Eye (tissue), 1 donor: ENCODE data around the gene NUDT13.
"Not testable (repeated sequence)": the region's sequence is repeated elsewhere in the genome, so short reads cannot be mapped to it uniquely, and the experiment has no call there.

ENCODE experiments used
- DNase-seq: peaks from one replicate; pipeline ENCODE4 v3.0.0-alpha.2; 2015

Gene NUDT13

DNA sequence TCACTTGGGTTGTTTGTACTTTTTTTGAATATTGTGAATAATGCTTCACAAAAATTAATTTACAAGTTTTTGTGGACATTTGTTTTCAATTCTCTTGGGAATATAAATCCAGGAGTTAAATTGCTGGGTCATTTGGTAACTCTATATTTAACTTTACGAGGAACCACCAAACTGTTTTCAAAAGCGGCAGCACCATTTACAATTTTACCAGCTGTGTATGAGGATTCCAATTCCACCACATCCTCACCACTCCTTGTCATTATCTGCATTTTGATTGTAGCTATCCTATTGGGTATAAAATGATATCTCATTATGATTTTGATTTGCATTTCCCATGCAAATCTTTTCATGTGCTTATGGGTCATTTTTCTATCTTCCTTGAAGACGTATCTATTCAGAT is 4.0 kb upstream of the NUDT13 start:
- DNase-seq: no peak

DNA sequence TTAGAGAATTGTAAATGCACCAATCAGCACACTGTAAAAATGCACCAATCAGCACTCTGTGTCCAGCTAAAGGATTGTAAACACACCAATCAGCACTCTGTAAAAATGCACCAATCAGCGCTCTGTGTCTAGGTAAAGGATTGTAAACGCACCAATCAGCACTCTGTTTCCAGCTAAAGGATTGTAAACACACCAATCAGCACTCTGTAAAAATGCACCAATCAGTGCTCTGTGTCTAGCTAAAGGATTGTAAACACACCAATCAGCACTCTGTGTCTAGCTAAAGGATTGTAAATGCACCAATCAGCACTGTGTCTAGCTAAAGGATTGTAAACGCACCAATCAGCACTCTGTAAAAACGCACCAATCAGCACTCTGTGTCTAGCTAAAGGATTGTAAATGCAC is 1.0 kb upstream of the NUDT13 start:
- DNase-seq: not testable (repeated sequence)

DNA sequence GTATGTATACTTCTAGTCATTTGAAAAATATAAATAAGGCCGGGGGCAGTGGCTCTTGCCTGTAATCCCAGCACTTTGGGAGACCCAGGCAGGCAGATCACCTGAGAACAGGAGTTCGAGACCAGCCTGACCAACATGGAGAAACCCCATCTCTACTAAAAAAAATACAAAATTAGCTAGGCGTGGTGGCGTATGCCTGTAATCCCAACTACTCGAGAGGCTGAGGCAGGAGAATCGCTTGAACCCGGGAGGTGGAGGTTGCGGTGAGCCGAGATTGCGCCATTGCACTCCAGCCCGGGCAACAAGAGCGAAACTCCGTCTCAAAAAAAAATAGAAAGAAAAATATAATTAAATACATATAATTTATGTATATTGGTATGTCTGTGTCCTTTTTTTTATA is 1.8 kb downstream of the NUDT13 start:
- DNase-seq: not testable (repeated sequence)

DNA sequence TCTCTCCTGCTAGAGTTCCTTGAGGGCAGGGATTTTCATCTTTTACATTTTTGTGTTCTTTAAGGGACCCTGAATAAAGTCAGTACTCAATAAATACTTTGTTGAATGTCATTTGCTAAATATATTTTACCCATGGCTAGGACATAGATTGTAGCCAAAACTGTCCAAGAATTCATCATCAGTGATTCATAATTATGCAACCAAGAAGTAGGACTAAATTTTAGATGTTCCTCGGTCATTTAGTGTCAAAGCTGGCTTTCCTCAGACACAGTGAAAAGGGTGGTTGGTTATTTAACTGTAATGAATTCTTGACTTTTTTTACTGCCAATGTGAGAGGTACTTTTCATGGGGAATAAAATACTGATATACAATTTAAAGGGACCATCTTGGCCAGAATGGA is 3.3 kb downstream of the NUDT13 start:
- DNase-seq: no peak

DNA sequence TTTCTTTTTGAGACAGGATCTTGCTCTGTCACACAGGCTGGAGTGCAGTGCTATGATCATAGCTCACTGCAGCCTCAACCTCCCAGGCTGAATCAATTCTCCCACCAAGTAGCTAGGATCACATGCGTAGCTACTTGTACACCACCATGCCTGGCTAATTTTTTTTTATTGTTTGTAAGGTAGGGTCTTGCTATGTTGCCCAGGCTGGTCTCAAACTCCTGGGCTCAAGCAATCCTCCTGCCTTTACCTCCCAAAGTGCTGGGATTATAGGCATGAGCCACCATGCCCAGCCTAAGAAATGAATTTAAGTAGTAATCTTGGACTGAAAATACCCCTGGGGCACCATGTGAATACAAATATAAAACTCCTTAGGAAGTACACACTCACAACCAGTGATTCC is 5.8 kb downstream of the NUDT13 start:
- no peak for DNase-seq

DNA sequence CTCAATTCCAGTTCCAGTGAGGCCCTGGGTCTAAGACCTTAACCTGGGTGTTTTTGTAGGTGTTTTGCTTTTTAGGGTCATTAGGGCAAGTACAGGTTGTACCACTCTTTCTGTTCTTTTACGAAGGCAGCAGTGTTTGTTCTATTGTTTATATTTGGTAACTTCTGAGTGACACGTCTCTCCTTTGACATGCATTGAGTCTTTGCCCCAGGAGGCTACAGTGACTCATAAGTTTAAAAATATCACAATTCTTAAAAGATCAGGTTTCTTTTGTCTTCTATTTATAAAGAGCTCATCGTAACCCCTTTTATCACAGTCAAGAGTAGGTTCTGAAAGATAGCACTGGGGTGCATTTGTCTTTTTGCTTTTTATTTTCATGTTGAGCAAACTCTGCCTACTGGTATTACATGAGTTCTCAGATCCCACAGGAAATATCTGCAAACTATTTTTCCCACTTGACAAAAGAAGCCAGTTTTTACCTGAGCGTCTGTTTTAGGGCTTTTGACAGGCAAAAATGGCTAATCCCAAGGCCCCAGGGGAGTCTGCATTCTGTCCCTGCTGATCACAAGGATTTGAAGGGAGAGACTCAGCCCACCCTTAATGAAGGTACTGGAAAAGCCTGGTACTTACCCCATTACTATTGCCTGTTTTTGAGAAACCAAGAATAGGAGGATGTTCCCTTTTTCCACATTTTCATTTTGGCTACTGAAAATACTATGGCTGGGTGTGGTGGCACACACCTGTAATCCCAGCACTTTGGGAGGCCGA is 7.9 kb downstream of the NUDT13 start:
- no peak for DNase-seq

DNA sequence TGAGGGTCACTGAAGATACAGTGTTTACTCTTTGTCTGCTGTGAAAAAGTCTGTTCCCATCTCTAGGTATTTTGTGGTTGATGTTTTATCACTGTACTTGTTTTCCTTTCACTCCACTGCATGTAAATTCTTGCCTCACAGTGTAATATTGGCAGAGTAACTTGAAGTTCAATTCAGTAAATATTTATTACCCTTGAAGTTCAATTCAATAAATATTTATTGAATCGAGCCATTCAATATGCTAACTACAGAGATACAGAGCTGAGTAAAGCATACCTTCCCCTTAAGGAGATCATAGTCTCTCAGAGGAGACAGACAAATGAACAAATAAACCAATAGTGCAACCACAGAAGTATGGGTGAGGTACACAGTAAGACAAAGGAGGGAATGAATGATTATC is 9.2 kb downstream of the NUDT13 start:
- DNase-seq: no peak

DNA sequence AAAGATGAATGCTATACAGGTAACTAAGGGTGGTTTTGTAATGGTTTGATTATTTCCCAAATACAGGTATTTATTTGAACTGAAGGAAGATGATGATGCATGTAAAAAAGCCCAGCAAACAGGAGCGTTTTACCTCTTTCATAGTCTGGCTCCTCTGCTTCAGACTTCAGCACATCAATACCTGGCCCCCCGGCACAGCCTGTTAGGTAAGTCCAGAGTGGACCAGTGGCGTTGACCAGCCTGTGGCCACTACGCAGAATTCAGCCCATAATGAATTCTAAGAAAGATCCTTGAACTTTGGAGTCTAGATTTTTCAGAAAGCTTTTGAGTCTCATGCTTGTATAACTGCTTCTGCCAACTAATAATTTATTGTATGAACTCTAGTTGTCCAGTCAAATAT is 9.7 kb downstream of the NUDT13 start:
- DNase-seq: no peak

DNA sequence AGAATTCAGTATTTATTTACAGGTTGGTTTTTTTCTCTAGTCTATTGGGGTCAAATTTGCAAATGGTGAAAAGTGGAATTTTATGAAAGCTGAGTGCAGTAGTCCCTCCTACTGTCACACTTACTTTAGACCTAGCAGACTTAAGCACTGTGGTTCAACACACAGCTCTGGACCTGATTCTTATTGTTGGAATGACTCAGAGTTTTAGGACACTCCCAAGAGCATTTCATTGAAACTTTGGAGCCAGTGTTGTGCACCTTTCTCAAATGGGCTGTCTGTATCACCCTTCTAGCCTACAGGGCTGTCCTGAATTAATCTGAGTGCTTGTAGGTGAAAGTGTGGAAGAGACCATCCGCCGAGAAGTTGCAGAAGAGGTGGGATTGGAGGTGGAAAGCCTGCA is 16.1 kb downstream of the NUDT13 start:
- no peak for DNase-seq

DNA sequence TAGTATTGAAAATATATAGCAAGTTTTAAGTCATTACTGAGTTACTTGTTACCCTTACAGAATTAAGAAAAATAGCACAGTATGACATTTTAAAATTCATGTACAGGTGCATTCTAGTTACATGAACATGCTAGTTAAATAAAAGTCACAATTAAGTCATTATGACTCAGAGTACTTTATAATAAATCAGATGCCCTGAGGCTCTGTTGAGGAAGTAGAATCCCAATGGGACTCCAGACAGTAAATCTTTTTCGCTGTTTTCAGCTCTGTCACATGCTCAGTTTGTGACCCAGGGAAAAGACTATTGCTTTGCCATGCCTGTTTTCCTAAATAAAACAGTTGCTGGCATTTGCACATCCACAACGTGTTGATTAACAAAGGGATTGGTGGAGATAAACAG is 21.0 kb downstream of the NUDT13 start:
- no peak for DNase-seq

DNA sequence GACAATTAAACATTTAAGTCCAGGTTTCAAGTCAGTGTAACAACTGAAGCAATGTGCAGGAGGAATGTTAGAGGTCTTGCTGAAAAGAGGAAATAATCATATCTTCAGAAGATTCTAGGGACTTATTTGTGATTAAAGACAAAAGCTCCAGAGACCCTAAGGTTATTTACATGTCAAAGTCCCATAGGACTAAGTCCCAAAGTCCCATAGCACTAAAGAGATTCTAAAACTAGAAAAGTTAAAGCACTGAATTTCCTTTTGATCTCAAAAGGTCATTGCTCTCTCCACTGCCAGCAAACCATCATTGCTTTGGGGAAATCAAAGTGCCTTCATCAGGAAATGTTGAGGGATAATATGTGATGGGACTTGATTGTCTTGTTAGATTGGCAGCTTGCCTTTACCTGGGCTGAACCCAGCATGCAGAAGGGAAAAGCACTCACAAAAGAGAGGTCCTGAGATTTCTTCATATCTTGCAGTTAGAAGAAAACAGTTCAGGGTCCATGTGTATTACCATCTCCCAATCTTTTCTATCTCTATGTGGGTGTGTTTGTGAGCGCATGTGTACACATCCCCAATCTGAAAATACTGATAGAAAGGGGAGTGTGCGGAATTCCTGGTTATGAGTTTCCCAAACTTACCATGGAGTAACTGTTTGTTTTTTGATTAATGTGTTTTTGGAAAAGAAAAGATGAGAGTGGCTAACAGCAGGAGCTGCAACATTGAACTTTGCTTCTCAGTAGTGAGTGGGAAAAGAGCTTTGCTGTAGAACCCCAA is 21.8 kb downstream of the NUDT13 start:
- no peak for DNase-seq

DNA sequence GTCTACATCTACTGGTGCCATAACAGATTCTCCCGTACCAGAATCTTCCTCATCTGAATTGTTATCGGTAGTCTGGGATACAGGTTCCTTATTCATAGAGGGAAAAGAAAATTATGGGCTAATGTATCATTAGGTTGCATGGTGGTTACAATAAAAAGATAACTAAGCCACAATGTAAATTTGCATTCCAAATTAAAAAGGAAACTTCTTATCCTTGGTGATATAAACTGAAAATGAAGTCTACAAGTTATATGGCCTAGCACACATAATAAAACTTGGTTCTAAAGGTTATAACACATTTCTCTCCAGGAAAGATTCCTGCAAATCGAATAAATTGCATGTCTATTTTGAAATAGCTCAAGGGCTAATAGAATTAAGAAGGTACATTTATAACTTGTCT is 24.5 kb downstream of the NUDT13 start:
- no peak for DNase-seq

DNA sequence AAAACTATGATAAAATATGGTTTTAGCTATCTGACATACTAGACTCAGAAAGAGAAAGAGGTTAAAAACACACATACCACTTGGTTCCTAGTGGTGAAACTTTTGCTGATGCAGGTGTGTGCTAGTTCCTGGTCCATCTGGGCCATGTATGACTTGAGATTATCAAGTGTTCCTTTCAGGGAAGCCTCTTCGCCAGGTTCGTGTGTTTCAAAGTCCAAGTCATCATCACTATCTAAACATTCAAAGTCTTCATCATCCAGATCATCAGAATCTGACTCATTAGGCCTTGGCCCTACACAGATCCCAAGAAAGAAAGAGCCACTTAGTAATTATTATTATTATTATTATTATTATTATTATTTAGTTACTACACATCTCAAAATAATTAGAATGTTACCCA is 26.4 kb downstream of the NUDT13 start:
- DNase-seq: no peak

DNA sequence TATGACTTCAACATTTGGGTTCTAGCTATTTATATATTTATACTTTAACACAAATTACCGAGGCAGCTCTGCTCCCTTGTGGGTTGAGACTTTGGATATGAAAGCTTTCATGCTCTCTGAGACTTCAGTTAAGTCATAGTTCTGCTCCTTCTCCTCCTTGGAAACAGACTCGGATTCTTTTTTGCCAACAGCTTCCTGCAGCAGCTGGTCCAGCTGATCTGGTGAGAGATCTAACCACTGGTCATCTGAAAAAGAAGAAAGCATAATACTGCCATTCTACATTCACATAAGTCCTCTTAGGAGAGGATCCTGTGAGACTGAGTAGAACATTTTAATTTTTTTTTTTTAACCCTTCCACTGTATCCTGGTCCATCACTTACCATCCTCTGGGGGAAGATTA is 29.0 kb downstream of the NUDT13 start:
- no peak for DNase-seq

DNA sequence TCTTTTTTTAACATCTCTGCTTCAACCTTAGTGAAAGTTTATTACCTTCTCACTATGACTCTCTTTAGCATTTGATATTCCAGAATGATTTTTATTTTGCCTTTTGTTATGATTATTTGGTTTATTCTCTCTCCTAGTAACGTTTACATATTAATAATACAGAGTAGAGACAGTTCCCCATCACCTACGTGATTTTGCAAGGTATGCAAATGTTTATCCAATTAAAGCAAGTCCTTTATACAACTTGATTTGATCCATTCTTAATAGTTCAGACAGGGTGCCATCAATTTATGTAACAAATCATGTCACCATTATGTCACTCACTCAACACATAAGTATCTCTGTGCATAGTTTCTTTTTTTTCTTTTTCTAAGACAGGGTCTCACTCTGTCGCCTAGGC is 31.3 kb downstream of the NUDT13 start:
- DNase-seq: no peak

DNA sequence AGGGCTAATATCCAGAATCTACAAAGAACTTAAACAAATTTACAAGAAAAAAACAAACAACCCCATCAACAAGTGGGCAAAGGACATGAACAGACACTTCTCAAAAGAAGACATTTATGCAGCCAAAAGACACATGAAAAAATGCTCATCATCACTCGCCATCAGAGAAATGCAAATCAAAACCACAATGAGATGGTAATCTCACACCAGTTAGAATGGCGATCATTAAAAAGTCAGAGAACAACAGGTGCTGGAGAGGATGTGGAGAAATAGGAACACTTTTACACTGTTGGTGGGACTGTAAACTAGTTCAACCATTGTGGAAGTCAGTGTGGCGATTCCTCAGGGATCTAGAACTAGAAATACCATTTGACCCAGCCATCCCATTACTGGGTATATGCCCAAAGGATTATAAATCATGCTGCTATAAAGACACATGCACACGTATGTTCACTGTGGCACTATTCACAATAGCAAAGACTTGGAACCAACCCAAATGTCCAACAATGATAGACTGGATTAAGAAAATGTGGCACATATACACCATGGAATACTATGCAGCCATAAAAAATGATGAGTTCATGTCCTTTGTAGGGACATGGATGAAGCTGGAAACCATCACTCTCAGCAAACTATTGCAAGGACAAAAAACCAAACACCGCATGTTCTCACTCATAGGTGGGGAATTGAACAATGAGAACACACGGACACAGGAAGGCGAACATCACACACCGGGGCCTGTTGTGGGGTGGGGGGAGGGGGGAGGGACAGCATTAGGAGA is 40.6 kb downstream of the NUDT13 start:
- not testable (repeated sequence) for DNase-seq

DNA sequence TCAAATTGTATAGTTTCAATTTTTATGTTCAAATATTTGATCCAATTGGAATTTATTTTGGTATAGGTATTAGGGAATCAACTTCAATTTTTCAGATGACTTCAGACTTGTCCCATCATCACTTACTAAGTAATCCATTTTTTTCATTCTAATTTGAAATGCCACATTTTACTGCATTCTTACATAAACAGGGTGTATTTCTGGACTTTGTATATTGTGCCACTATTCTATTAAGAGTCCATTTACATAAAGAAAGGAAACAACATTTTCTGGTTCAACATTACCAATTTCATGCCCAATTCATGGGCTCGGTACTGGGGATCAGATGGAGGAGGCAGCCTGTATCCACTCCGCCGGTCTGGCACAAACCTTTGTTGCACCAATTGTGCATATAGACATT is 41.8 kb downstream of the NUDT13 start:
- no peak for DNase-seq

DNA sequence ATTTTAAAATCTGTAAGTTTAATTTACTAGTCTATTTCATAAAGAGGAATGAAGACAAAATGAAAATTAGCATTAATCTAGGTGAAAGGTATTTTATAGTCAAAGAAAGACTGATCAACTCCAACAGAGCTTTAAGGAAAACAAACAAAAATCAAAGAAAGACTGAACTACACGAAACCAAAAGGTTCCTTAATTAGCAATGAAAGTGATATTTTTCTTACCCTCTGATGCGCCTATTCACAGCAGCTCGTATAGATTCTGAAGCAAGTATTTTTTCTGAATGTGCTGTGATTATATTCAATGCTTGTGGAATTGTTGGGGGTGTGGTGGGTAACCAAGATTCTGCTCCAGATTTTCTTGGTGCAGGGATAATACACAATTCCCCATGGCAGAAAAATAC is 45.8 kb downstream of the NUDT13 start:
- DNase-seq: no peak

DNA sequence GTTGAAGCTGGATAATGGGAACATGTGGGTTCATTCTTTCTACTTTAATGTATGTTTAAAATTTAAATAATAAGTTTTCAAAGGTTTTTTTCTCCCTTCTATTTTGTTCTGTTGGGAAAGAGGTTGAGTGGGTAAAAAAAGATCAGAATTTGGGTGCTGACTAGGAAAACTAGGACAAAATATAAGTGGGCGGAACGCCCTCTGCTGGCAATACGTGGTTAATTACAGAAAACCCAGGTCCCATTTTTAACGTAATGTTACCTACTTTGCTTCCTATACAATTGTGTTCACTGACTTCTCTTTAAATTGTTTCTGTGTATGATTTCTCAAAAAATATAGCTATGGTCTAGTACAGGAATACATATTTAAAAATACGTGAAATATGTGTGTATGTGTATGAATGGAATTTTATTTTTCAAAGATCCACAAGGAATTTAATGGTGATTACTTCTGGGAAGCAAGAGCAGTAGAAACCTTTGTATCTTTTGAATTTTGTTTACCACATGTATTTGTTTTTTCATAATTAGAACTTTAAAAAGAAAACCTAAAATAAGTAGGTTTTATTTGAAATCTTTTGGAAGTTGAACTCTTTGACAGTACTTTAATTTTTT is 48.9 kb downstream of the NUDT13 start:
- peak; percentile 78 for DNase-seq

DNA sequence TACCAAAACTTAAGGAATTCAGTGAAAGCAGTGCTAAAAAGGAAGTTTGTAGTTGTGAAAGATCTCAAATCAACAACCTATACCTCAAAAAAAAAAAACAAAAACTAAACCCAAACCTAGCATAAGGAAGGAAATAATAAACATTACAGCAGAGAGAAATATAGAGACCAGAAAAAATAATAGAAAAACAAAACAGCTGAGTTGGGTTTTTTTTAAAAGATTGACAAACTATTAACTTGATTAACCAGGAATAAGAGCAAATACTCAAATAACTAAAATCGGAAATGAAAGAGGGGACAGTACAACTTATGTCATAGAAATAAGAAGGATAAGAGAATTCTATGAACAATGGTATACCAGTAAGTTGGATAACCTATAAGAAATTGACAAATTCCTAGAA is 50.8 kb downstream of the NUDT13 start:
- no peak for DNase-seq

DNA sequence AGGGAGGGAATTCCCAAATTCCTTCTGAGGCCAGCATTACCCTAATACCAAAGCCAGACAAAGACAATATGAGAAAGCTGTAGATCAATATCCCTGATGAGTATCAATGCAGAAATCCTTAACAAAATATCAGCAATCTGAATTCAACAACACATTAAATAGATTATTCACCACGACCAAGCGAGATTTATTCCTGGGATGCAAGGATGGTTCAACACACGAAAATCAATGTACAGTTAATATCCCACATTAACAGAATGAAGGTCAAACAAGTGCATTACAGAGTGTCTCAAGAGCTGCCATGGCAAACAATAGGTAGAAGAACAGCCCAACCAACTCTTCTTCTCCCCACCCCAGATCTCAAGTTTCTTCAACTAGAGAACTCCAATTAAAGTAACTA is 51.4 kb downstream of the NUDT13 start:
- DNase-seq: no peak

DNA sequence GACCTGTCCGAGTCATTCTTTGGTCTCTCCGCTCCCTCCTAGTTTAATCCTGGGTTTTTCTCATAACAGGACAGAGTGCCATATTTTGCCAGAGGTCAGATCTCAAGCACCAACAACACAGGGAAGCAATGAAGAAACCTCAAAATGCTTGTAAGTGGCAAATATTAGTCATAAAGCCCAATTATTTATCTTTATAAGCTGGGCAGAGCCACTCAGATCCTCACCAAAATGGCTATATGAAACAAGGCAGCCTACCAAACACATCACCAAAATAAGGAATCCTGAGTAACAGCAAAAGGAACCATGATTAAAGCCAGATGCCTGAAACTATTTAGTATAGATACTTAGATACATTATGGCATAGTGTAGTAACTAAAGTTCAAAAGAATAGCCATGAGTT is 52.8 kb downstream of the NUDT13 start:
- no peak for DNase-seq

DNA sequence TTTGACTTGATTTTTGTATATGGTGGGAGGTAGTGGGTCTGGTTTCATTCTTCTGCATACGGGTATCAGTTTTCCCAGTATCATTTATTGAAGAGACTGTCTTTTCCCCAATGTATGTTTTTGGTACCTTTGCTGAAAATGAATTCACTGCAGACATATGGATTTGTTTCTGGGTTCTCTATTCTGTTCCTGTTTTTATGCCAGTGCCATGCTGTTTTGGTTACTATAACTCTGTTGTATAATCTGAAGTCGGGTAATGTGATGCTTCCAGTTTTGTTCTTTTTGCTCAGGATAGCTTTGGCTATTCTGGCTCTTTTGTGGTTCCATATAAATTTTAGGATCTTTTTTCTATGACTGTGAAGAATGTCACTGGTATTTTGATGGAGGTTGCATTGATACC is 56.7 kb downstream of the NUDT13 start:
- no peak for DNase-seq

DNA sequence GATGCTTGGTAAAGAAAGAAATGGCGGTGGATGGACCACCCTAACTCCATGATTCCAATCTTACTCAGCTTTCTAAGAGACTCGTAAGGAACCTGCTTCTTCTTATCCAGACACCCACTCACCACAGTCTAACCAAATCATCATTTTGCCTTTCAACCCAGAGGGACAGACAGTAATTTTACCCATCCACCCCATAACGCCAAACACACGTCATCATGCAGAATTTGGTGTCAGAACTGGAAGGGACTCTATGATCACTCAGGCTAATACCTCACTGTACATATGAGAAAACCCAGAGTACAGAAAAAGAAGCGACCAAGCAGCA is 57.2 kb downstream of the NUDT13 start:
- no peak for DNase-seq
